Adipocyte (in vitro differentiated cells): ENCODE measurements around the gene ZNRF1.

Experiments
- DNase-seq: peaks from one replicate; pipeline ENCODE4 v3.0.0-alpha.2; 2015; ENCODE audit warnings: low read depth
- H3K27me3 ChIP-seq: replicated peaks from 2 replicates; pipeline ENCODE4 v1.7.0; 2013; ENCODE audit warnings: mild to moderate bottlenecking, low read length, moderate library complexity; ENCODE audit not compliant: control insufficient read depth, insufficient read depth
- H3K36me3 ChIP-seq: 2 replicates; pipeline ENCODE4 v1.7.0; 2013; ENCODE audit warnings: low read length, mild to moderate bottlenecking, moderate library complexity; ENCODE audit not compliant: control insufficient read depth, insufficient read depth, severe bottlenecking
- H3K4me1 ChIP-seq: 2 replicates; pipeline ENCODE4 v1.7.0; 2013; ENCODE audit warnings: mild to moderate bottlenecking, low read length, moderate library complexity; ENCODE audit not compliant: control insufficient read depth, insufficient read depth
- H3K4me3 ChIP-seq: 2 replicates; pipeline ENCODE4 v1.7.0; 2013; ENCODE audit warnings: mild to moderate bottlenecking, low read length, moderate library complexity
- H3K9ac ChIP-seq: 2 replicates; pipeline ENCODE4 v1.7.0; 2013; ENCODE audit warnings: mild to moderate bottlenecking, low read length, moderate library complexity
- H3K9me3 ChIP-seq: 2 replicates; pipeline ENCODE4 v1.7.0; 2013; ENCODE audit warnings: mild to moderate bottlenecking, low read length, moderate library complexity; ENCODE audit not compliant: control insufficient read depth

ZNRF1 gene

GRCh38 chr16:75105306-75106061 is 106.7 kb downstream of the ZNRF1 start:
- peak; percentile 67 for DNase-seq
- Histone ChIP-seq H3K4me3 (no peak overlapping the region), H3K9ac (no peak overlapping the region), H3K27me3 (no peaks in the 10 kb centered on the region), H3K9me3 (no peaks in the 10 kb centered on the region), H3K4me1 (peaks cover 35% of the 10 kb centered on the region), H3K36me3 (no peaks in the 10 kb centered on the region)

- H3K36me3 ChIP-seq = no peaks in the 10 kb centered on the region
- peaks cover 42% of the 10 kb centered on the region for H3K4me1 ChIP-seq
- no peak overlapping the region for H3K9ac ChIP-seq
- no peaks in the 10 kb centered on the region for H3K9me3 ChIP-seq
- DNase-seq = no peak
- H3K27me3 ChIP-seq = no peaks in the 10 kb centered on the region
- no peak overlapping the region for H3K4me3 ChIP-seq
Observed at GRCh38 chr16:75106351-75107274, 107.8 kb downstream of the ZNRF1 start.

- H3K4me3 ChIP-seq = no peak overlapping the region
- H3K27me3 ChIP-seq = no peaks in the 10 kb centered on the region
- peaks cover 42% of the 10 kb centered on the region for H3K4me1 ChIP-seq
- no peak overlapping the region for H3K9ac ChIP-seq
- no peak for DNase-seq
- no peaks in the 10 kb centered on the region for H3K36me3 ChIP-seq
- no peaks in the 10 kb centered on the region for H3K9me3 ChIP-seq
Observed at GRCh38 chr16:75107505-75107904, 108.7 kb downstream of the ZNRF1 start.

GRCh38 chr16:75108792-75109731 is 110.2 kb downstream of the ZNRF1 start:
- Histone ChIP-seq H3K4me3 (no peak overlapping the region), H3K4me1 (peaks cover 42% of the 10 kb centered on the region), H3K36me3 (no peaks in the 10 kb centered on the region), H3K9me3 (no peaks in the 10 kb centered on the region), H3K27me3 (no peaks in the 10 kb centered on the region), H3K9ac (peak overlapping the region; percentile 74)
- peak; percentile 91 for DNase-seq

GRCh38 chr16:75109732-75110243 is 111.0 kb downstream of the ZNRF1 start:
- DNase-seq = no peak
- Histone ChIP-seq H3K36me3 (no peaks in the 10 kb centered on the region), H3K4me1 (peaks cover 42% of the 10 kb centered on the region), H3K4me3 (peak overlapping the region; percentile 23), H3K9me3 (no peaks in the 10 kb centered on the region), H3K27me3 (no peaks in the 10 kb centered on the region), H3K9ac (peak overlapping the region; percentile 74)

GRCh38 chr16:75110637-75111513 is 112.1 kb downstream of the ZNRF1 start:
- no peaks in the 10 kb centered on the region for H3K36me3 ChIP-seq
- no peaks in the 10 kb centered on the region for H3K27me3 ChIP-seq
- H3K9ac ChIP-seq = peak overlapping the region; percentile 74
- peak; percentile 97 for DNase-seq
- peaks cover 36% of the 10 kb centered on the region for H3K4me1 ChIP-seq
- peak overlapping the region; percentile 46 for H3K4me3 ChIP-seq
- no peaks in the 10 kb centered on the region for H3K9me3 ChIP-seq

GRCh38 chr16:75111514-75111940 is 112.7 kb downstream of the ZNRF1 start:
- H3K9me3 ChIP-seq = no peaks in the 10 kb centered on the region
- peaks cover 40% of the 10 kb centered on the region for H3K4me1 ChIP-seq
- H3K36me3 ChIP-seq = no peaks in the 10 kb centered on the region
- DNase-seq = no peak
- H3K27me3 ChIP-seq = no peaks in the 10 kb centered on the region
- no peak overlapping the region for H3K4me3 ChIP-seq
- peak overlapping the region; percentile 38 for H3K9ac ChIP-seq

GRCh38 chr16:75111961-75112733 is 113.3 kb downstream of the ZNRF1 start:
- Histone ChIP-seq H3K36me3 (no peaks in the 10 kb centered on the region), H3K4me1 (peaks cover 40% of the 10 kb centered on the region), H3K9me3 (no peaks in the 10 kb centered on the region), H3K27me3 (no peaks in the 10 kb centered on the region), H3K4me3 (no peak overlapping the region), H3K9ac (peak overlapping the region; percentile 38)
- DNase-seq = no peak

GRCh38 chr16:75112734-75113491 is 114.1 kb downstream of the ZNRF1 start:
- no peaks in the 10 kb centered on the region for H3K9me3 ChIP-seq
- no peak overlapping the region for H3K9ac ChIP-seq
- peaks cover 36% of the 10 kb centered on the region for H3K4me1 ChIP-seq
- no peak for DNase-seq
- H3K4me3 ChIP-seq = no peak overlapping the region
- H3K36me3 ChIP-seq = no peaks in the 10 kb centered on the region
- no peaks in the 10 kb centered on the region for H3K27me3 ChIP-seq
